ENCODE data around the gene GLIS1.

Gene GLIS1

GRCh38 chr1:53478502-53478818 lies 260.5 kb downstream of the GLIS1 start:
- Histone ChIP-seq H3K27me3 (ENCODE audit: insufficient read depth, low read length, poor library complexity, severe bottlenecking) (no peaks in the 10 kb centered on the region), H3K9me2 (replicated peaks; ENCODE audit: low read depth, low read length) (no peaks in the 10 kb centered on the region), H3K4me2 (ENCODE audit: low read depth, low read length, poor library complexity, severe bottlenecking) (no peak overlapping the region), H3K36me3 (ENCODE audit: insufficient read depth, low read length) (no peaks in the 10 kb centered on the region), H3K9ac (ENCODE audit: low read depth, low read length, poor library complexity, severe bottlenecking) (no peak overlapping the region), H3K4me3 (ENCODE audit: low read length, poor library complexity, severe bottlenecking) (no peak overlapping the region), H4K20me1 (ENCODE audit: insufficient read depth, low read length, poor library complexity, severe bottlenecking) (no peaks in the 10 kb centered on the region), H3K79me2 (ENCODE audit: insufficient read depth, low read length) (no peaks in the 10 kb centered on the region), H3K4me1 (ENCODE audit: insufficient read depth, low read length, poor library complexity, severe bottlenecking) (peaks cover 9% of the 10 kb centered on the region), H3K9me3 (ENCODE audit: insufficient read depth, low read depth, low read length) (no peaks in the 10 kb centered on the region), H2AFZ (ENCODE audit: low read length) (no peak overlapping the region), H3F3A (ENCODE audit: low read depth) (no peaks in the 10 kb centered on the region)
- no peak for TF ChIP-seq CTCF (conservative IDR thresholded peaks at IDR 0.05; ENCODE audit: low read length)
- no peak for TF ChIP-seq EZH2phosphoT487 (IDR thresholded peaks at IDR 0.05; ENCODE audit: borderline replicate concordance)

GRCh38 chr1:53477651-53478501 lies 261.1 kb downstream of the GLIS1 start:
- Histone ChIP-seq H2AFZ (ENCODE audit: low read length) (no peak overlapping the region), H3K9me2 (replicated peaks; ENCODE audit: low read depth, low read length) (no peaks in the 10 kb centered on the region), H3K27me3 (ENCODE audit: insufficient read depth, low read length, poor library complexity, severe bottlenecking) (no peaks in the 10 kb centered on the region), H3K4me2 (ENCODE audit: low read depth, low read length, poor library complexity, severe bottlenecking) (no peak overlapping the region), H3K4me3 (ENCODE audit: low read length, poor library complexity, severe bottlenecking) (no peak overlapping the region), H3K4me1 (ENCODE audit: insufficient read depth, low read length, poor library complexity, severe bottlenecking) (peaks cover 9% of the 10 kb centered on the region), H3K9ac (ENCODE audit: low read depth, low read length, poor library complexity, severe bottlenecking) (no peak overlapping the region), H3K79me2 (ENCODE audit: insufficient read depth, low read length) (no peaks in the 10 kb centered on the region), H3F3A (ENCODE audit: low read depth) (no peaks in the 10 kb centered on the region), H4K20me1 (ENCODE audit: insufficient read depth, low read length, poor library complexity, severe bottlenecking) (no peaks in the 10 kb centered on the region), H3K36me3 (ENCODE audit: insufficient read depth, low read length) (no peaks in the 10 kb centered on the region), H3K9me3 (ENCODE audit: insufficient read depth, low read depth, low read length) (no peaks in the 10 kb centered on the region)
- TF ChIP-seq EZH2phosphoT487 (IDR thresholded peaks at IDR 0.05; ENCODE audit: borderline replicate concordance): no peak
- no peak for TF ChIP-seq CTCF (conservative IDR thresholded peaks at IDR 0.05; ENCODE audit: low read length)

- H3K4me2 ChIP-seq (ENCODE audit: low read depth, low read length, poor library complexity, severe bottlenecking): no peak overlapping the region
- no peaks in the 10 kb centered on the region for H3K9me2 ChIP-seq (replicated peaks; ENCODE audit: low read depth, low read length)
- H3K36me3 ChIP-seq (ENCODE audit: insufficient read depth, low read length): no peaks in the 10 kb centered on the region
- H3F3A ChIP-seq (ENCODE audit: low read depth): no peaks in the 10 kb centered on the region
- no peak overlapping the region for H3K4me3 ChIP-seq (ENCODE audit: low read length, poor library complexity, severe bottlenecking)
- peaks cover 9% of the 10 kb centered on the region for H3K4me1 ChIP-seq (ENCODE audit: insufficient read depth, low read length, poor library complexity, severe bottlenecking)
- no peaks in the 10 kb centered on the region for H3K79me2 ChIP-seq (ENCODE audit: insufficient read depth, low read length)
- H3K9ac ChIP-seq (ENCODE audit: low read depth, low read length, poor library complexity, severe bottlenecking): no peak overlapping the region
- H4K20me1 ChIP-seq (ENCODE audit: insufficient read depth, low read length, poor library complexity, severe bottlenecking): no peaks in the 10 kb centered on the region
- no peaks in the 10 kb centered on the region for H3K27me3 ChIP-seq (ENCODE audit: insufficient read depth, low read length, poor library complexity, severe bottlenecking)
- TF ChIP-seq EZH2phosphoT487 (IDR thresholded peaks at IDR 0.05; ENCODE audit: borderline replicate concordance) (no peak), CTCF (conservative IDR thresholded peaks at IDR 0.05; ENCODE audit: low read length) (no peak)
- no peaks in the 10 kb centered on the region for H3K9me3 ChIP-seq (ENCODE audit: insufficient read depth, low read depth, low read length)
- H2AFZ ChIP-seq (ENCODE audit: low read length): no peak overlapping the region
Observed at GRCh38 chr1:53476579-53476978, 262.4 kb downstream of the GLIS1 start.
